ENCODE data around the gene RGPD4.

The RGPD4 gene

GRCh38 chr2:107927034-107927534 lies 100.4 kb downstream of the RGPD4 start:
- no peak for DNase-seq (ENCODE audit: low read depth in 4 of 4, low spot score in 1 of 4)

GRCh38 chr2:107931412-107931811 lies 104.7 kb downstream of the RGPD4 start:
- no peak for DNase-seq (ENCODE audit: low read depth in 4 of 4, low spot score in 1 of 4)

- no peak for DNase-seq (ENCODE audit: low read depth in 4 of 4, low spot score in 1 of 4)
Measured at GRCh38 chr2:107932488-107932887, 105.8 kb downstream of the RGPD4 start.

- no peak for DNase-seq (ENCODE audit: low read depth in 4 of 4, low spot score in 1 of 4)
Measured at GRCh38 chr2:107932979-107933378, 106.3 kb downstream of the RGPD4 start.

- DNase-seq (ENCODE audit: low read depth in 4 of 4, low spot score in 1 of 4): no peak
Measured at GRCh38 chr2:107936433-107937359, 110.0 kb downstream of the RGPD4 start.
